ENCODE results near the gene TBX21. TPM values are rescaled to one million over a fixed set of nuclear protein-coding genes. Genes with fewer than 3 reads are reported as not detected.
A peak's percentile ranks its signal among the peaks of the same experiment; 100 is the strongest.

TBX21 gene
- total and polyA plus RNA-seq, 9 of the 15 experiments (the other 6 are each of a cell fraction or from before 2014, with no cell fraction given): 0.07 TPM; not detected in 8

- TF ChIP-seq ZNF407 (IDR thresholded peaks at IDR 0.05; ENCODE audit: low read depth) (no peak), PTRF (tag; IDR thresholded peaks at IDR 0.05) (no peak), ETS2 (tag; IDR thresholded peaks at IDR 0.05; ENCODE audit: borderline replicate concordance, poor library complexity, severe bottlenecking) (no peak), DIDO1 (tag; IDR thresholded peaks at IDR 0.05; ENCODE audit: low read depth) (no peak), SRF (CRISPR knock-in tag; IDR thresholded peaks at IDR 0.05) (no peak), SAP30 (IDR thresholded peaks at IDR 0.05; ENCODE audit: borderline replicate concordance, insufficient read depth, low read depth, low read length, poor library complexity, severe bottlenecking) (no peak), EHMT2 (IDR thresholded peaks at IDR 0.05) (peak; percentile 99), KAT8 (IDR thresholded peaks at IDR 0.05; ENCODE audit: low read depth) (no peak), RERE (CRISPR knock-in tag; IDR thresholded peaks at IDR 0.05; ENCODE audit: borderline replicate concordance) (no peak), TFAM (CRISPR knock-in tag; conservative IDR thresholded peaks at IDR 0.05) (no peak), NR2C2 (CRISPR knock-in tag; IDR thresholded peaks at IDR 0.05) (0 out of 2 replicates have a peak, but pooled peaks have one; percentile 48), NR2C2 (tag; IDR thresholded peaks at IDR 0.05) (no peak), JUNB (CRISPR knock-in tag; conservative IDR thresholded peaks at IDR 0.05) (no peak), FOXK1 (CRISPR knock-in tag; IDR thresholded peaks at IDR 0.05; ENCODE audit: borderline replicate concordance) (0 out of 2 replicates have a peak, but pooled peaks have one; percentile 57)
These were observed 52.6 kb downstream of the TBX21 start (continued) for GRCh38 chr17:47785538-47786123.

Data from K562 (cell line).